Thoracic aorta endothelial cell (primary cell): Measurements from ENCODE around the gene HS2ST1. TPM values are rescaled to one million over a fixed set of nuclear protein-coding genes. Genes with fewer than 3 reads are reported as not detected.

Experiments used
- total RNA-seq: library from RNA; depleted of rRNA; stranded (reverse); fragments of >200 nt; gene quantifications from 2 replicates; pipeline ENCODE4 v1.2.3, GENCODE V29; 2012

HS2ST1 gene
- 38.7 and 44.2 TPM in 2 replicates for total RNA-seq

GRCh38 chr1:86914601-86914997 lies at the start of gene HS2ST1:
HS2ST1 (plus strand) TSS chr1:86914635.

DNA sequence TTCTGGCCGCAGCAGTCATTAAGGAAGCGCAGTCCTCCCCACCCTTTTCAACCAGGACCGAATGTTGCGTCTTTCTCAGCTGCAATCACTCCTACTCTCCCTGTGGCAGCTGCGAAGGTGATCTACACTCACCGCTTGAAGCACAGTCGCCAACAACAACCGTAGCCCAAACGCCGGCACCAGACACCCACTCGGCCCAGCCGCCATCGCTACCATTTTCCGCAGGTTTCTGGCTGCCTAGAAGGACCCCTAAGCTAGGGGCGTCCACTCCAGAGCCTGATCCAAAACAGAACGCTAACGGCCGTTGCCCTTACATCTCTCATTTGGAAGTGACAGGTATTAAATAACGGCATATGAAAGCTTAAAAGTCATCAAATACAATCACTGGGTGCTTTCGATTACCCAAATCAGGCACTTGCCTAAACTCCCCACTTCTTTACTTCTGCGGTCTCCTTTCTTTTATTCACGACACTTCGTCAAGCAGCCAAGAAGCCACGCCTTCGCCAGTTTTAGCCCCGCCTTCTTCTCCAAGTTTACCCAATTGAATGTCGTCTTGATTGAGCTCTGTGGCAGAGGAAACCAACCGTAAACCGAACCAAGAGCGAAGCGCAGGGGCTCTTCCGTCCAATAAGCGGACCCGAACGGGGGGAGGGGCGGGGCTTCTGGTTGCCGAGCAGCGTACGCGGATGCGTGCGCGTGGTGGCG lies 387 bp upstream of the HS2ST1 start, which contains the start of gene SELENOF:
Gene SELENOF (minus strand): TSS at position 231 of the 705 bp plus-strand sequence. CDS start 15 bp downstream, at position 216.

Other genes with a start within 250 kb of the HS2ST1 start
- gene SH3GLB1, start 210.1 kb upstream of the HS2ST1 start, total RNA-seq, result 103 and 107 TPM in 2 replicates
- gene SELENOF, start 509 bp upstream of the HS2ST1 start, total RNA-seq, result 305 and 312 TPM in 2 replicates